Cardiac fibroblast (primary cell): ENCODE measurements around the gene MSANTD7.
A peak's percentile ranks its signal among the peaks of the same experiment; 100 is the strongest.

ENCODE experiments used
- DNase-seq, 2 donors: peaks; one replicate each; pipeline versions ENCODE4 v3.0.0 to v3.0.0-alpha.2; 2010; ENCODE audit warnings: low read depth in 2 of 2
- H3K4me3 ChIP-seq, 2 donors: replicated peaks in 1 of 2; 1 replicate in 1 of 2; 2 replicates in 1 of 2; pipeline ENCODE4 v1.5.1; 2011; ENCODE audit warnings: low read depth in 2 of 2, low read length in 2 of 2, mild to moderate bottlenecking in 2 of 2, moderate library complexity in 1 of 2
- TF ChIP-seq, protein P1 (sequence below): IDR thresholded peaks from one replicate; pipeline ENCODE4 v1.5.1; 2011; ENCODE audit warnings: low read depth, mild to moderate bottlenecking, low read length, inconsistent platforms

MSANTD7 gene

GRCh38 chr10:14873090-14873760 lies 35.1 kb downstream of the MSANTD7 start:
- TF ChIP-seq, protein P1, sequence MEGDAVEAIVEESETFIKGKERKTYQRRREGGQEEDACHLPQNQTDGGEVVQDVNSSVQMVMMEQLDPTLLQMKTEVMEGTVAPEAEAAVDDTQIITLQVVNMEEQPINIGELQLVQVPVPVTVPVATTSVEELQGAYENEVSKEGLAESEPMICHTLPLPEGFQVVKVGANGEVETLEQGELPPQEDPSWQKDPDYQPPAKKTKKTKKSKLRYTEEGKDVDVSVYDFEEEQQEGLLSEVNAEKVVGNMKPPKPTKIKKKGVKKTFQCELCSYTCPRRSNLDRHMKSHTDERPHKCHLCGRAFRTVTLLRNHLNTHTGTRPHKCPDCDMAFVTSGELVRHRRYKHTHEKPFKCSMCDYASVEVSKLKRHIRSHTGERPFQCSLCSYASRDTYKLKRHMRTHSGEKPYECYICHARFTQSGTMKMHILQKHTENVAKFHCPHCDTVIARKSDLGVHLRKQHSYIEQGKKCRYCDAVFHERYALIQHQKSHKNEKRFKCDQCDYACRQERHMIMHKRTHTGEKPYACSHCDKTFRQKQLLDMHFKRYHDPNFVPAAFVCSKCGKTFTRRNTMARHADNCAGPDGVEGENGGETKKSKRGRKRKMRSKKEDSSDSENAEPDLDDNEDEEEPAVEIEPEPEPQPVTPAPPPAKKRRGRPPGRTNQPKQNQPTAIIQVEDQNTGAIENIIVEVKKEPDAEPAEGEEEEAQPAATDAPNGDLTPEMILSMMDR, result no peak
- no peak overlapping the region for H3K4me3 ChIP-seq
- peak; percentile 74 to 75 for DNase-seq

- TF ChIP-seq, protein P1, result no peak
Observed at GRCh38 chr10:14875941-14876340, 37.8 kb downstream of the MSANTD7 start.

DNA sequence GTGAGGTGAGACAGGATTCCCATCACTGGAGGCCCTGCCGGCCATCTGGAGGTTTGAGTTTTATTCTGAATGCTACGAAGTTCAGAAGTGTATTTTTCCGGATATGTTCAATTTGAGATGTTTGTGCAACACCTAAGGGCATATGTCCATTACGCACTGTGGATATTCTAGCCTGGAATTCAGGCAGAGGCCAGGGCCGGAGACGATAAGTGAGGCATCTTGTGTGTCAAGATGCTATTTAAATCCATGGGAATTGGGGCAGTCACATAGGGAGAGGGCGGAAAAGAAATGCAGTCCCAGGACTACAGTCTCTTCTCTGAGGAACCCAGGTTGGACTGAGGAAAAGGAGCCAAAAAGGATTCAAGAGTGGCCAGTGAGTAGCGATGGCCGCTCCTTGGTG lies 38.7 kb downstream of the MSANTD7 start:
- H3K4me3 ChIP-seq, result peak overlapping the region in 1 of 2 donors; percentile 97
- DNase-seq, result peak in 1 of 2 donors; percentile 28
- TF ChIP-seq, protein P1, result no peak

More at GRCh38 chr10:14875941-14876340, 37.8 kb downstream of the MSANTD7 start:
- no peak overlapping the region for H3K4me3 ChIP-seq
- no peak for DNase-seq

DNA sequence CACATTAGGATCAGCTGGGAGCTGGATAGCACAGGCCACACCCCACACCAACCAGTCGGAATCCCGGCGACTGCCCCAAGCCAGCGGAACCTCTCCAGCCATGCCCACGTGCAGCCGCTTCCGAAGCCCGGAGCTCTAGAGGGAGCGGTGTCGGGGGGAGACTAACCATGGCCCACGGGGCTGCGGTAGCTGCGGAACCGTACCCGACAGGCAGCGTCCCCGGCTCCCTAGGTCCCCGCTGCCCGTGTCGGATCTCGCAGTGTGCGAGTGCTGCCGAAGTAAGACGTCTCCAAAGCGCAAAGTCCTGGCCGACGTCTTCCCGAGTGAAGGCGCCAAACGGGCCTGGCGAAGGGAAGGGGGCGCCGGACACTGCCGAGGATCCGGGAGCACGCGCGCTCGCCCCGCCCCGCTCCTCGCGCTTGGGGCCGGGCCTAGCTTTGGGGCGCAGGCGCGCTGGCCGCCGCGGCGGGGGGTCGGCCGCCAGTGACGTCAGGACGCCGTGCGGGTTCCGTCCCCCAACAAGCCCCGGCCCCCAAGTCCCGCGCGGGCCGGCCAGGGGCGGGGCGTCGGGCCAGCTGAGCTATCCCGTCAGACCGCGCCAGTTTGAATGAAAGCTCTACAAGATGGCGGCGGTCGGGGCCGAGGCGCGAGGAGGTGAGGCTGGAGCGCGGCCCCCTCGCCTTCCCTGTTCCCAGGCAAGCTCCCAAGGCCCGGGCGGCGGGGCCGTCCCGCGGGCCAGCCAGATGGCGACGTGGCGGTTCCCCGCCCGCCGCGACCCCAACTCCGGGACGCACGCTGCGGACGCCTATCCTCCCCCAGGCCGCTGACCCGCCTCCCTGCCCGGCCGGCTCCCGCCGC lies 40.4 kb downstream of the MSANTD7 start, which contains the start of gene SUV39H2:
Gene SUV39H2, plus strand, starts transcription at position 601 of the 858 bp plus-strand sequence. Its CDS starts 23 bp downstream, at position 624.
- DNase-seq, result peak; percentile 94 to 97
- peak within 1 kb of the TSS; percentile 97 to 99 for H3K4me3 ChIP-seq
- TF ChIP-seq, protein P1, result no peak

DNA sequence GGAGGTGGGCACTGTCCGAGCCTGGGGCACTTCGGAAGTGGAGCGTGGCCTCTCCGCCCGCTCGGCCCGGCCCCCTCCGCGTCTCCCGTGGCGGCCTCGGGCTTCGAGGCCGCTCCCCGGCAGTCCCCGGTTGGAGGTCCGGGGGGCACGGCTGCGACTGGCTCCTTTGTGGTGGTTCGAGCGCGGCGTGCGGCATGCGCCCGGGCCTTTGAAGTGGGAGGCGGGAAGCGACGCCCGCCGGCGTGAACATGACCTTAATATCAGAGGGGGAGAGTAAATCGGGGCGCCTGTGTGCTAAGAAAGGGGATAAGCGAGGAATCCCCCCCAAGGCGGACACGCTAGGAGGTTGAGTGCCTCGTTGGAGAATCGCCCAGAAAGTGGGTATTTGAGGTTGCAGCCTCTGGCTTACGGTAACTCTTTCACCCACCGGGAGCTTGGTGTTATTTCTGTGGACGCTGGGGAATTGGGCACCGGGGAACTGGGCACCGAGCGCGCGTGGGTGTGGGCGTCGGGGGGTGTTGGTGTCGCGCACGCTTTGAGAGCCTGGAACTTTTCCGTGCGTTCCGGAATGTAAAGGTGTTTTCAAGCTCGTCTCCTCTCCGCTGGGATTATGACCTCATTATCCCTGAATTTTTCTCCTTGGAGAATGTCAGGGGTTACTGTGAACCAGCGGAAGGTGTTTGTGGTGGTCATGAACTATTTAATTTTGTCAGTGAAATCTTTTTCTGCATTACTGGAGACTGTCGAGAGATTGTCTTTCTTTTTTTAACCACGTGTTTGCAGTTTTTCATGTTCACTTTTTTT lies 41.2 kb downstream of the MSANTD7 start:
- H3K4me3 ChIP-seq, result peak overlapping the region; percentile 65 to 85
- TF ChIP-seq, protein P1, result no peak
- DNase-seq, result peak; percentile 9 to 11

DNA sequence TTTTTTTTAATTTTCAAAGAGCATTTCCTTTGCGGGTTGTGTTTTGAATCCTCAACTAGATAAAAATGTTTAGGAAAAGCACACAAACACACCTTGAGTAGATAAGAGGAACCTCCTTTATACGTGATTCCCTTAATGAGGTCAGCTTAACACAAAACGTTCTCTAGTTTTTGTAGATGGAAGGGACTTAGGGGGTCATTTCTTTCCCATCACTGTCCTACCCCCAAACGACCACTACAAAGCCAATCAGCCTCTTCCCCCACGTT lies 41.8 kb downstream of the MSANTD7 start:
- H3K4me3 ChIP-seq, result peak overlapping the region; percentile 65 to 85
- TF ChIP-seq, protein P1, result no peak
- DNase-seq, result no peak
